Prostate gland (tissue), 2 donors: ENCODE data around the gene PELI3. TPM values are rescaled to one million over a fixed set of nuclear protein-coding genes. Genes with fewer than 3 reads are reported as not detected.

Experiments
- DNase-seq: peaks from one replicate; pipeline ENCODE4 v3.0.0-alpha.2; 2019; ENCODE audit warnings: low spot score
- H3K27ac ChIP-seq, 2 donors: fragments of 200-600 bp; sonication (generic); 2 replicates each; pipeline ENCODE4 v1.5.1; 2017 to 2019
- H3K27me3 ChIP-seq: fragments of 200-600 bp; sonication (generic); replicated peaks from 2 replicates; pipeline ENCODE4 v1.5.1; 2019; ENCODE audit not compliant: insufficient read depth
- H3K36me3 ChIP-seq, 2 donors: fragments of 200-600 bp; sonication (generic); 1 replicate in 1 of 2; 2 replicates in 1 of 2; pipeline versions ENCODE4 v1.5.1 to v1.8.1; 2017 to 2019
- H3K4me1 ChIP-seq: fragments of 200-600 bp; sonication (generic); replicated peaks from 2 replicates; pipeline ENCODE4 v1.5.1; 2019
- H3K4me3 ChIP-seq, 2 donors: fragments of 200-600 bp; sonication (generic); 2 replicates each; pipeline ENCODE4 v1.5.1; 2017 to 2019
- H3K9me3 ChIP-seq: fragments of 200-600 bp; sonication (generic); 2 replicates; pipeline ENCODE4 v1.5.1; 2017
- POLR2A ChIP-seq: fragments of 450-650 bp; IDR thresholded peaks from one replicate; pipeline ENCODE4 v1.6.1; 2016; ENCODE audit warnings: antibody characterized with exemption, mild to moderate bottlenecking
- POLR2AphosphoS5 ChIP-seq: sonication (generic); formaldehyde crosslinking; IDR thresholded peaks from one replicate; pipeline ENCODE4 v1.6.1; 2017; ENCODE audit warnings: antibody characterized with exemption
- WGBS: methylation state at CpG from one replicate; pipeline ENCODE4 v1.1.5; 2018; 5-methylcytosine and 5-hydroxymethylcytosine counted together
- intact Hi-C: fragments of 100-400 bp; cut with DNase I; formaldehyde crosslinking; loops from one replicate; pipeline ENCODE4 v1.14.2; 2022
- total RNA-seq, 2 donors: library from RNA; depleted of rRNA; stranded (reverse); fragments of >200 nt; gene quantifications; one replicate each; pipeline ENCODE4 v1.1.0, GENCODE V29; 2016
- TF ChIP-seq, protein P1 (sequence below), 4 experiments: fragments of 200-600 bp in 2 of 4; fragments of 450-650 bp in 2 of 4; sonication (generic) in 2 of 4; IDR thresholded peaks; 1 replicate in 3 of 4; 2 replicates in 1 of 4; pipeline ENCODE4 v1.5.1; 2016 to 2019; ENCODE audit warnings: antibody characterized with exemption in 4 of 4, mild to moderate bottlenecking in 2 of 4, moderate library complexity in 2 of 4

PELI3 gene
- total RNA-seq, 2 donors from 2014 or later, result 23.9 to 27.0 TPM

- Histone ChIP-seq H3K9me3 (no peaks in the 10 kb centered on the region), H3K27ac (no peak overlapping the region), H3K4me3 (no peak overlapping the region), H3K36me3 (no peaks in the 10 kb centered on the region), H3K27me3 (no peaks in the 10 kb centered on the region), H3K4me1 (no peaks in the 10 kb centered on the region)
- no peak for DNase-seq
- TF ChIP-seq POLR2A (no peak), POLR2AphosphoS5 (no peak)
- TF ChIP-seq, protein P1, sequence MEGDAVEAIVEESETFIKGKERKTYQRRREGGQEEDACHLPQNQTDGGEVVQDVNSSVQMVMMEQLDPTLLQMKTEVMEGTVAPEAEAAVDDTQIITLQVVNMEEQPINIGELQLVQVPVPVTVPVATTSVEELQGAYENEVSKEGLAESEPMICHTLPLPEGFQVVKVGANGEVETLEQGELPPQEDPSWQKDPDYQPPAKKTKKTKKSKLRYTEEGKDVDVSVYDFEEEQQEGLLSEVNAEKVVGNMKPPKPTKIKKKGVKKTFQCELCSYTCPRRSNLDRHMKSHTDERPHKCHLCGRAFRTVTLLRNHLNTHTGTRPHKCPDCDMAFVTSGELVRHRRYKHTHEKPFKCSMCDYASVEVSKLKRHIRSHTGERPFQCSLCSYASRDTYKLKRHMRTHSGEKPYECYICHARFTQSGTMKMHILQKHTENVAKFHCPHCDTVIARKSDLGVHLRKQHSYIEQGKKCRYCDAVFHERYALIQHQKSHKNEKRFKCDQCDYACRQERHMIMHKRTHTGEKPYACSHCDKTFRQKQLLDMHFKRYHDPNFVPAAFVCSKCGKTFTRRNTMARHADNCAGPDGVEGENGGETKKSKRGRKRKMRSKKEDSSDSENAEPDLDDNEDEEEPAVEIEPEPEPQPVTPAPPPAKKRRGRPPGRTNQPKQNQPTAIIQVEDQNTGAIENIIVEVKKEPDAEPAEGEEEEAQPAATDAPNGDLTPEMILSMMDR (IDR thresholded peaks at IDR 0.05), result no peak
- intact Hi-C loops, result no loop called here
- WGBS, result 73% methylated on average over 4 of the region's 4 CpGs
Measured at GRCh38 chr11:66448523-66448922, 18.2 kb upstream of the PELI3 start.

DNA sequence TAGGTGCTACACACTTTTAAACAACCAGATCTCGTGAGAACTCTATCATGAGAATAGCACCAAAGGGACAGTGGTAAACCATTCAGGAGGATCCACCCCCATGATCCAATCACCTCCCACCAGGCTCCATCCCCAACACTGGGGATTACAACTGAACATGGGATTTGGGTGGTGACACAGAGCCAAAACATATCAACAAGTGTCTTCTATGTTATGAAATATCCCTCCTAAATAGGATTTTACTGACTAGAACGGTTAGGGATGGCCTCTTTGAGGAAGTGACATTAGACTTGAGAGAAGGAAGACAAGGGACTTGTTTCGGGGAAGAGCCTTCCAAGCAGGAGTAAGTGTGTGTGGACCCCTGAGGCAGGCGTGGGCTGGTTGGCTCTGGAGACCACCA, 16.1 kb upstream of the PELI3 start:
- Histone ChIP-seq H3K27ac (no peak overlapping the region), H3K9me3 (no peaks in the 10 kb centered on the region), H3K4me1 (no peaks in the 10 kb centered on the region), H3K4me3 (no peak overlapping the region), H3K27me3 (no peaks in the 10 kb centered on the region), H3K36me3 (no peaks in the 10 kb centered on the region)
- WGBS, result 72% methylated on average over 4 of the region's 4 CpGs
- TF ChIP-seq, protein P1 (IDR thresholded peaks at IDR 0.05), result no peak
- TF ChIP-seq POLR2AphosphoS5 (no peak), POLR2A (no peak)
- DNase-seq, result no peak
- intact Hi-C loops, result no loop called here

DNA sequence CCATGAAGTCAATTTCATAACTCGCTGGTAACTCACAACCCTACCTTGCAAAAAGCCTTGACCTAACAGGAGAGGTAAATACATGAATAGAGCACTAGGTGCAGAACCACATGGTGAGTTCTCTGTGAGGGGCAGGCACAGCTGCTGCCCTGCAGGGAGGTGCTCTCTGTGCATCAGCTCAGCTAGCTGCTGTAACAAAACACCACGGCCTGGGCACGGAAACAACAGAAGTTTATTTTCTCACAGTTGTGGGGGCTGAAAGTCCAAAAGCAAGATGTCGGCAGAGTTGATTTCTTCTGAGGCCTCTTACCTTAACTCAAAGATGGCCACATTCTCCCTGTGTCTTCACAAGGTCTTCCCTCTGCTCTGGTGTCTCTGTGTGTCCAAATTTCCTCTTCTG, 15.0 kb upstream of the PELI3 start:
- H3K9me3 ChIP-seq, result no peaks in the 10 kb centered on the region
- no peaks in the 10 kb centered on the region for H3K36me3 ChIP-seq
- intact Hi-C loops, result no loop called here
- DNase-seq, result no peak
- H3K27ac ChIP-seq, result no peak overlapping the region
- TF ChIP-seq POLR2AphosphoS5, result no peak
- no peak for TF ChIP-seq POLR2A
- TF ChIP-seq, protein P1 (IDR thresholded peaks at IDR 0.05), result no peak
- 91% methylated on average over 4 of the region's 4 CpGs for WGBS
- H3K4me1 ChIP-seq, result no peaks in the 10 kb centered on the region
- no peaks in the 10 kb centered on the region for H3K27me3 ChIP-seq
- H3K4me3 ChIP-seq, result no peak overlapping the region

GRCh38 chr11:66454247-66454646, 12.5 kb upstream of the PELI3 start:
- Histone ChIP-seq H3K4me3 (no peak overlapping the region), H3K27me3 (no peaks in the 10 kb centered on the region), H3K4me1 (no peaks in the 10 kb centered on the region), H3K27ac (no peak overlapping the region), H3K9me3 (no peaks in the 10 kb centered on the region), H3K36me3 (no peaks in the 10 kb centered on the region)
- TF ChIP-seq POLR2A (no peak), POLR2AphosphoS5 (no peak)
- TF ChIP-seq, protein P1 (IDR thresholded peaks at IDR 0.05), result no peak
- 24% methylated on average over 6 of the region's 6 CpGs for WGBS
- no peak for DNase-seq
- intact Hi-C loops, result no loop called here

DNA sequence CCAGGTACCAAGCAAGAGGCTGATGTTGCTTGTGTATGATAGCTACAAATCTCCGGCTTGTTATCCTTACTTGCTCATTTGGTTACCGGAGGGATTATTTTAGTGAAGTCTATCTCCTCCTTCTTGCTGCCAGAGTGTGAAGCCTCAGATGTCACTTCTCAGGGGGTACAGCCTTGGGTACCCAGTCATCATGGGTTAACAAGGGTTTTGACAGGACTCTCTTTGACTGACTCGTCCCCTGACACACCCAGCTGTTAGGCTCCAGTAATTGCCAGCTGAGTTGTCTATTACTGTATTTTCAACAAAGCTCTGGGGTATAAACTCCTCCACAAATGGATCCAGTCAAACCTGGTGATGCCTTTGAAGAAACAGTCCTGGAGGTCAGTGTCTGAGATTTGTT, 11.9 kb upstream of the PELI3 start:
- WGBS, result 64% methylated on average over 3 of the region's 3 CpGs
- no peaks in the 10 kb centered on the region for H3K4me1 ChIP-seq
- H3K27me3 ChIP-seq, result no peaks in the 10 kb centered on the region
- no peak for DNase-seq
- intact Hi-C loops, result no loop called here
- H3K4me3 ChIP-seq, result no peak overlapping the region
- no peak for TF ChIP-seq POLR2A
- TF ChIP-seq, protein P1 (IDR thresholded peaks at IDR 0.05), result no peak
- no peak for TF ChIP-seq POLR2AphosphoS5
- H3K9me3 ChIP-seq, result no peaks in the 10 kb centered on the region
- H3K36me3 ChIP-seq, result no peaks in the 10 kb centered on the region
- no peak overlapping the region for H3K27ac ChIP-seq
